ENCODE data around the gene JUND.

The JUND gene

DNA sequence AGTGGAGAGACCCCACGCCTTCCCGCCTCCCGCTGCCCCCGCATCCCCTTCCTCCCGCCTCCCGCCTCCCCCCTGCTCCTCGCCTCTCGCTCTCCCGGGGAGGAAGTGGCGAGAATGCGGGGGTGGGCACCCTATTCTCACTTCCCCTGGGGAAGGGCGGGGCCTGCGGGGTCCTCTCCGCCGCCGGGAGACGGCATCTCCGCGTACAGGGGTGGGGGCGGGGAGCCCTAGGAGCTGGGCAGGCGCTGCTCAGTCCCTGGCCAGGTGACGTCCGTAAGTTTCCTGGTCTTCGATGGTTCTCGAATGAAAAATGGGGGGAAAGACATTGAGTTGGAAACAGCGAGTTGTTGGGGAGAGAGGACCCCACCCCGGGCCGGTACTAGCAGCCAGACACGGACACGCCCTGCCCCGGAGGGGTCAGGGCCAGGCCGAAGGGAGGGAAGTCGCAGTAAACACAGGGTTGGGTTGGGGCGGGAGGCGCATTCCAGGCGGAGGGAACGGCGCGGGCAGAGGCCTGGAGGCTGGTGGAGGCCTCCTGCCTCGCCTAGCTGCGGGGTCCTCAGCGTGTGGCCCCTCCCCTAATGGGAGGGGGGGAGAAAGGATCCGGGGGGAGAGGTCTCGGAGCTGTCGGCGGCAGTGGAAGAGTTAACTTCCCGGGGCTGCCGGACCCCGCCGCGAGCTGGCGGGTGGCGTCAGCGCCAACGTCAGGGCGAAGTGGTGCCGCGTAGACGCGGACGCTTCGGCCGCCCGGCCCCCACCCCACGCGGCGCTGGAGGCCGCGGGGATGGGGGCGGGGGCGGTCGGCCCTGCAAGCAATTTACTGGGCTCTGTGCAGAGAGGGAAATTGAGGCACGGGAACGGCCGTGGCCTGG, 10.4 kb upstream of the JUND start:
- intact Hi-C loops (cut with micrococcal nuclease): loop anchor here (1.0 to 2.0 kb wide), 2 partner anchors 10 to 13 kb away; no protein-coding TSS in a partner anchor
- H3K9me3 Mint-ChIP-seq: peaks cover 9% of the 10 kb centered on the region
- peaks cover 2% of the 10 kb centered on the region for H3K27me3 Mint-ChIP-seq
- peak overlapping the region; percentile 73 for H3K4me3 Mint-ChIP-seq
- peak overlapping the region; percentile 97 for H3K27ac Mint-ChIP-seq
- peaks cover 18% of the 10 kb centered on the region for H3K36me3 Mint-ChIP-seq (ENCODE audit: low read depth)
- H3K4me1 Mint-ChIP-seq (ENCODE audit: low read depth): peaks cover 64% of the 10 kb centered on the region

DNA sequence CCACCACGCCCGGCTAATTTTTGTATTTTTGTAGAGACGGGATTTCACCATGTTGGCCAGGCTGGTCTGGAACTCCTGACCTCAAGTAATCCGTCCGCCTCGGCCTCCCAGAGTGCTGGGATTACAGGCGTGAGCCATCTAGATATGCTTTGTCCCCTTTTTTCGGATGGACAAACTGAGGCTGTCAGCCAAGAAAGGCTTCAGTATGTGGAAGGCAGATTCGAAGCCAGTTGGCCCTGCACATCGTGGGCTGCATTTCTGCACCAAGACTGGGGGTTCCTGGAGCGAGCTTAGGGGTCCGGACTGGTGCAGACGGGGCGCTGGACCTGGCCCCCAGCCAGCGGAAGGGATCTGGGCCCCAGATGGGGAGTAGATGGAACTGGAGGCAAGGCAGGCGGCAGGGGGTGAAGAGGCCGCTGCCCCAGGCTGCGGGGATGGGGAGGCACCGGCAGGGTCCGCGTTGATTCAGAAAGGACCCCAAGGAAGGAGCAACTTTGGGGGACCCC, 9.7 kb upstream of the JUND start:
- intact Hi-C loops (cut with micrococcal nuclease): loop anchor here (1.0 kb wide), 1 partner anchor 9 kb away; no protein-coding TSS in a partner anchor
- Mint-ChIP-seq H3K4me3 (peak overlapping the region; percentile 73), H3K36me3 (ENCODE audit: low read depth) (peaks cover 18% of the 10 kb centered on the region), H3K4me1 (ENCODE audit: low read depth) (peaks cover 64% of the 10 kb centered on the region), H3K27me3 (peaks cover 2% of the 10 kb centered on the region), H3K27ac (peak overlapping the region; percentile 97), H3K9me3 (peaks cover 9% of the 10 kb centered on the region)

DNA sequence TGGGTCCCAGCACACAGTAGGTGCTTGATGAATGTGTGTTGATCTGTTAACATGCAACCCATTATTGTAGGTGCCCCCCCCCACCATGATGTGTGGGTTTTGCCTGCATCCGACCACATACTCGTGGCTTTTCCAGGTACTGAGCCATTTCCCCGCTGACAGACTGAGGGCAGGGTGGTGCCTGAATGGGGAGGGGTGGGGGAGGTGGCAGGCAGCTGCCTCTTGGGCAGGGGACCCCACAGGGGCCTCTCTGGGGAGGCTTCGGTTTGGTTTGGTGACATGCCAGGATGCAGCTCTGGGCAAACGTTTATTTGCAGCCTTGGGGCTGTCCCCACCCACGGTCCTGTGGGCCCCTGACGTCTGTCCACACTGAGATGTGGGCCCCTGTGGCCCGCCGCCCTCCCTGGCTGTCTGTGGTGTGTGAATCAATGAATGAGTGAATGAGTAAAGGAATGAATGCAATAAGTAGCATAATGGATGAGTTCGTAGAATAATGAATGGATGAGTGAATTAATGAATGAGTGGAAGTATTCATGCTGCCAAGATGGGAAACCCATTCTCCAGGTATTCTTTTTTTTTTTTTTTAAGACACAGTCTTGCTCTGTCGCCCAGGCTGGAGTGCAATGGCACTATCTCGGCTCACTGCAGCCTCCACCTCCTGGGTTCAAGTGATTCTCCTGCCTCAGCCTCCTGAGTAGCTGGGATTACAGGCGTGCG, 9.0 kb upstream of the JUND start:
- Mint-ChIP-seq H3K4me3 (peak overlapping the region; percentile 52), H3K4me1 (ENCODE audit: low read depth) (peaks cover 65% of the 10 kb centered on the region), H3K27ac (peak overlapping the region; percentile 97), H3K36me3 (ENCODE audit: low read depth) (peaks cover 18% of the 10 kb centered on the region), H3K9me3 (peaks cover 8% of the 10 kb centered on the region), H3K27me3 (peaks cover 2% of the 10 kb centered on the region)
- intact Hi-C loops (cut with micrococcal nuclease): loop anchor here (1.0 kb wide), 1 partner anchor 8 kb away; no protein-coding TSS in a partner anchor

DNA sequence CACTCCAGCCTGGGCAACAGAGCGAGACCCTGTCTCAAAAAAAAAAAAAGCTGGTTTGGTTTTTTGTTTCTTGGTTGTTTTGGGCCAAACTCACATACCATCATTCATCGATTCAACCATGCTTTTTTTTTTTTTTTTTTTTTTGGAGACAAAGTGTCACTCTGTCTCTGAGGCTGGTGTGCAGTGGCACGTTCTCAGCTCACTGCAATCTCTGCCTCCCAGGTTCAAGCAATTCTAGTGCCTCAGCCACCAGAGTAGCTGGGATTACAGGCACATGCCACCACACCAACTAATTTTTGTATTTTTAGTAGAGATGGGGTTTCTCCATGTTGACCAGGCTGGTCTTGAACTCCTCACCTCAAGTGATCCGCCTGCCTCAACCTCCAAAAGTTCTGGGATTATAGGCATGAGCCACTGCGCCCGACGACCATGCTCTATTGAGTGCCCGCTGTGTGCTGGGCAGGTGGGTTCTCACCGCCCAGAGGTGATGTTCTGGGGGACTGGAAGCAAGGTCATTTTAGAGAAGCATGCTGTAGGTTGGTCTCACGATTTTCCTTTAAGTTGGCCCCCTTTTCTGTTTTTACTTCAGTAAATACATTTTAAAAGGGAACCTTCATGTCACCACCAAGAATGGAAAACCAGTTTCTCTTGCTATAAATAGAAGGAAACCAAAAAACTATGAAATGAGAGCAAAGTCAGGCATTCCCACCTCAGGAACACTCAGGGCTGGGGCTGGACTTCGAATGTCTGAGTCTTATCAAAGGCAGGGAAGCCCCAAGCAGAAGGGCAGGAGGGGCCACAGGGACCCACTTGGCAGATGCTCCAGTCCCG, 8.3 kb upstream of the JUND start:
- intact Hi-C loops (cut with micrococcal nuclease): no loop called here
- Mint-ChIP-seq H3K4me1 (ENCODE audit: low read depth) (peaks cover 68% of the 10 kb centered on the region), H3K27ac (peak overlapping the region; percentile 97), H3K4me3 (no peak overlapping the region), H3K27me3 (peaks cover 2% of the 10 kb centered on the region), H3K36me3 (ENCODE audit: low read depth) (peaks cover 12% of the 10 kb centered on the region), H3K9me3 (peaks cover under 1% of the 10 kb centered on the region)

DNA sequence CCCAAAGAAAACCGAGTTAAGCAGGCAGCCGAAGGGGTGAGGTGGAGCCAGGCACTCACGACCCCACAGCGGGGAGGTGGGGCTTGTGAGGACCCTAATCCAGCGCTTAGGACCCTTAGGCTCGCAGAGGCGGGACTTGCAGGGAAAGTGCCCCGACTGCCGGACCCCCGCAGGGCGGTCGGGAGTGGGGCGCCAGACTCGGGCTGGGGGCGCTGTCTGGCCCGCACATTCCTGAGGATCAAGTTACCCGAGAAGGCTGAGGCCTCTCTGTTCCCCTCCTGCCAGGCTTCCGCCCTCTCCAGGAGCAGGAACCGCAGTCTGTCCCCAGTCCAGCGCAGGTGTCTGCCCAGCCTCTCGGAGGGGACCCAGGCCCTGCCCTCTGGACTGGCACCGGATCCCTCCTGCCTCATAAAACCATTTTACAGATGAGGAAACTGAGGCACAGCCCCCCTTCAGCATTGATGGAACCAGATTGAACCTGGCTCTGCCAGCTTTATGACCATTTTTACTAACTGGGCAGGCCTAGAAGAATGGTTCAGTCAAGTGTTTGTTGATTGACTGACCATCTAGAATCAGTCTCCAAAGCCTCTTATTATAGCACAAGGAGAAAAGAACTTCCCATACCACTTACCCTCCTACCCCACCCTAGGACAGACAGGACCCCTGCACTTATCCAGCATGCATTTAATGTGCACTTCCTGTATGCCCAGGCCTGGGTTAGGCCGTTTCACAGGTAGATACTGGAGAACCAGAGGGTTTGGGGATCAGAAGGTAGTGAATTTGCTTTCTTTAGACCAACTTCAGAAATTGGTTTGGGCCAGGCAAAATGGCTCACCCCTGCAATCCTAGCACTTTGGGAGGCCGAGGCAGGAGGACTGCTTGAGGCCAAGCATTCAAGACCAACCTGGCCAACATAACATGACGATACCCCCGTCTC, 6.7 kb upstream of the JUND start:
- Mint-ChIP-seq H3K4me1 (ENCODE audit: low read depth) (peaks cover 57% of the 10 kb centered on the region), H3K36me3 (ENCODE audit: low read depth) (peaks cover 8% of the 10 kb centered on the region), H3K27ac (no peak overlapping the region), H3K27me3 (peaks cover 2% of the 10 kb centered on the region), H3K9me3 (no peaks in the 10 kb centered on the region), H3K4me3 (no peak overlapping the region)
- intact Hi-C loops (cut with micrococcal nuclease): no loop called here

DNA sequence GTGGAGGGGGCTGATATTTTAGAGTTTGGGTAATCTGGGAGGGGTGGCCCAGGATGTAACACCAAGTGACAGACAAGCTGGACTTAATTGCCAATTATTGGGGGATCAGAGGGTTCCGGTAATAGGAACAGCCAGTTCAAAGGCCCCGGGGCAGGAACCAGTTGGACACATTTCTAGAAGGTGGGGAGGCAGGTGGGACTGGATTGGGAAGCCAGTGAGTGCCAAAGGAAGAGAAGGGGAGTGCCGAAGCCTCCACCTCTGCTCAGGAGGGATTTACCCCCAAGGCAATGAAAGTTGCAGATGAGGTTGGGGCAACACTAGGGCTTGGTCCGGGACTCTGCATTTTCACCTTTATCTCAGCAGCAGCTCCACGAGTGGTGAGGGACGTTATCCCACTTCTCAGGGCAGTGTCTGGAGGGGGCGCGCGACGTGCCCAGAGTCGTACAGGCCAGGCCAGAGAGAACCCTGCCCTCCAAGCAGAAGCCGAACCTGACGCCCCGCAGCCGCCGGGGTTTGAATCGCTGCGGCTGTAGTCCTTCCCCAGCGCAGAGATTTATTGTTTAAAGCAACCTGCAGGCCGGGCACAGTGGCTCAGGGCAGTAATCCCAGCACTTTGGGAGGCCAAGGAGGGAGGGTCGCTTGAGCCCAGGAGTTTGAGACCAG, 5.7 kb upstream of the JUND start:
- no peaks in the 10 kb centered on the region for H3K9me3 Mint-ChIP-seq
- H3K27ac Mint-ChIP-seq: peak overlapping the region; percentile 65
- H3K36me3 Mint-ChIP-seq (ENCODE audit: low read depth): peaks cover 7% of the 10 kb centered on the region
- H3K4me3 Mint-ChIP-seq: no peak overlapping the region
- peaks cover 64% of the 10 kb centered on the region for H3K4me1 Mint-ChIP-seq (ENCODE audit: low read depth)
- intact Hi-C loops (cut with micrococcal nuclease): no loop called here
- peaks cover 2% of the 10 kb centered on the region for H3K27me3 Mint-ChIP-seq

DNA sequence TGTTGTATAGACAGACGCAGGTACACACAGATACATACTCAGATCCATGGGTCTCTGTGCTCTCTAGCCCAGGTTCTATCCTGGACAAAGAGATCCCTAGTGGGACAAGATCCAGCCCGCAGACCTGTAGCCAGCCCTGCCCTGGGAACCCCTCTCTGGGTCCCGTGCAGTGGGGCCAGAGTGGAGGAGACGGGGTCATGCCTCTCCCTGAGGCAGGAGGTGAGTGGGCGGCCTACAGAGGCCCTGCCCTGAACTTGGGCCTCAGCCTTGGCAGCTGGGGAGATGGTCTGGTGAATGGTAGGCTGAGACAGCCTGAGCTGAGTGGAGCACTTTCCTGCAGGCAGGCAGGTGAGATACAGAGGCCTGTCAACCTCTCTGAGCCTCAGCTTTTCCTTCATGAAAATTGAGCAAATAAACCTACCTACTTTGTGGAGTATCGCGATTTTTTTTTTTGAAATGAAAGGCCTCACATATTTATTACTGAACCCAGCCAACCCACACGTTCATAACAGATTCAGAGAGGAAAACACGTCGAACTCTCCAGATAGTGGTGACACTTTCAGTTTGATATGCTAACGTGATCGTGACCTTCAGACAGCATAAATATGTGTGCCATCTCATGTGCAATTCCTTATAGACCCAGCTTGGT, 3.4 kb upstream of the JUND start:
- Mint-ChIP-seq H3K36me3 (ENCODE audit: low read depth) (peaks cover 14% of the 10 kb centered on the region), H3K4me3 (no peak overlapping the region), H3K4me1 (ENCODE audit: low read depth) (peaks cover 51% of the 10 kb centered on the region), H3K9me3 (no peaks in the 10 kb centered on the region), H3K27ac (peak overlapping the region; percentile 67), H3K27me3 (peaks cover 2% of the 10 kb centered on the region)
- intact Hi-C loops (cut with micrococcal nuclease): loop anchor here (5.0 kb wide), 1 partner anchor 132 kb away; the partner anchor contains the start of gene SSBP4

DNA sequence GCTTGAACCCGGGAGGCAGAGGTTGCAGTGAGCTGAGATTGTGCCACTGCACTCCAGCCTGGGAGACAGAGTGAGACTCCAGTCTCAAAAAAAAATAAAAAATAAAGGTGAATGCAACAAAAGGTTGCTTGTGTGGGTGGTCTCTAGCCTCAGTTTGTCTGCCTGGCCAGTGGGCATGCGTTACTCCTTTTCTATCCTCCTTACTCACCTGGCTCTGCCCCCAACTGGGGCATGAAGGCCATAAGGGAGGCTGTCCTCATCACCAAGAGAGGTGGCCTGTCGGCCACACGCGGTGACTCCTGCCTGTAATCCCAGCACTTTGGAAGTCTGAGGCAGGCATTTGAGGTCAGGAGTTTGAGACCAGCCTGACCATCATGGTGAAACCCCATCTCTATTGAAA, 1.9 kb upstream of the JUND start:
- Mint-ChIP-seq H3K9me3 (no peaks in the 10 kb centered on the region), H3K4me1 (ENCODE audit: low read depth) (peaks cover 53% of the 10 kb centered on the region), H3K27me3 (peaks cover 2% of the 10 kb centered on the region), H3K4me3 (no peak overlapping the region), H3K27ac (peak overlapping the region; percentile 99), H3K36me3 (ENCODE audit: low read depth) (peaks cover 29% of the 10 kb centered on the region)
- intact Hi-C loops (cut with micrococcal nuclease): loop anchor here (5.0 kb wide), 1 partner anchor 134 kb away; the partner anchor contains the start of gene SSBP4

DNA sequence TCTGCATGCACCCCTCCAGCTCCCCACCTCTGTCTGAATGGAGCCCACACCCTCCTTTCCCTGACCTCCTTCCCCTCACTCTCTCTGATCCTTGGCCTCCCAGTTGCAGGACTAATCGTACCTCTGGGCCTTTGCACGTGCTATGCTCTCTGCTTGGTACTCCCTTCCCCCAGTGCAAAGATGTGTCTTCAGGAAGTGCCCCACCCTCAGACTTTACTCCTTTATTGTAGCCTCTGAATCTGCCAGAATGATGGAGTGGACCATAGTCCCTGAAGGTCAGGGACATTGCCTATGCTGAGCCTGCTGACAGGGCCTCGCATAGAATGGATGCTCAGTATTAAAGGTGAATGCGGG, 1.3 kb upstream of the JUND start:
- H3K4me3 Mint-ChIP-seq: peak overlapping the region; percentile 91
- peaks cover 2% of the 10 kb centered on the region for H3K27me3 Mint-ChIP-seq
- peaks cover 58% of the 10 kb centered on the region for H3K4me1 Mint-ChIP-seq (ENCODE audit: low read depth)
- intact Hi-C loops (cut with micrococcal nuclease): loop anchor here (1.0 to 5.0 kb wide), 2 partner anchors 9 to 135 kb away; partner anchors contain the start of gene SSBP4
- peak overlapping the region; percentile 99 for H3K27ac Mint-ChIP-seq
- H3K36me3 Mint-ChIP-seq (ENCODE audit: low read depth): peaks cover 35% of the 10 kb centered on the region
- no peaks in the 10 kb centered on the region for H3K9me3 Mint-ChIP-seq

DNA sequence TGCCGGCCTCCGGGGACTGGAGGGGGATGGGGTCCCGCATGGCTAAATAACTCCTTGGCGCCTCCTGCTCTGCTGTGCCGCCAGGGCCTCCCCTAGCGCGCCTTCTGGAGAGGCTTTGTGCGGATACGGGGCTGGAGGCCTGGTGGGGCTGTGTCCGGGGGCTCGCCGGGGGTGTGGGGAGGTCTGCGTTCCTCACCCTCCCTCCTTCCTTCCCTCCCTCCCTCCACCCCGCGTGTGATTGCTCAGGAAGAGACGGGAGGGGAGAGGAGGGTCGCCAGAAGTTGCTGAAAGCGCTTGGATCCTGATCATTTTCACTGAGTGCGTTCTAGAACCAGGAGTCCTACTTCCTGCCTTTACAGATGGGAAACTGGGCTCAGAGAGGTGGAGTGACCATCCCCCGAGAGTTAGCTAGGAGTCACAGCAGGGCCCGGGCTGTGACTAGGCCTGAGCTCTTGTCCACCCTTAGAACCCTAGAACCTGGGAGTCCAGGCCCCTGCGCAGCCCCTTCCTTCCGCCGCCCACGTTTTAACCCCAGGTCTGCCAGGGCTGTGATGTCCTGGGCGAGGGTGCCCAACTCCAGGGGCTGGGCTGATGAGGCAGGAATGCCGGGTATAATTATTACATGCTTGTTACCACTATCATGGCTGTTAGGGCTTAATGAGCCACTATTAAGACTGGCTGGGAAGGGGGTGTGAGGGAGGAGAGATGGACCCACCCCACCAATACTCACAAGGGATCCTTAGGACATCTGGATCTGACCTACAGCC, 782 bp upstream of the JUND start:
- H3K9me3 Mint-ChIP-seq: no peaks in the 10 kb centered on the region
- intact Hi-C loops (cut with micrococcal nuclease): loop anchor here (1.0 to 5.0 kb wide), 2 partner anchors 9 to 135 kb away; partner anchors contain the start of gene SSBP4

More for the DNA sequence above, 782 bp upstream of the JUND start:
- H3K4me3 Mint-ChIP-seq: peak overlapping the region; percentile 91
- peaks cover 41% of the 10 kb centered on the region for H3K36me3 Mint-ChIP-seq (ENCODE audit: low read depth)
- peaks cover 64% of the 10 kb centered on the region for H3K4me1 Mint-ChIP-seq (ENCODE audit: low read depth)
- peak overlapping the region; percentile 99 for H3K27ac Mint-ChIP-seq
- H3K27me3 Mint-ChIP-seq: peaks cover 2% of the 10 kb centered on the region
